SK-N-SH (cell line): Measurements from ENCODE around the gene STK32C.

ENCODE experiments used
- CHD2 ChIP-seq: fragments of 150-350 bp; IDR thresholded peaks from 2 replicates; pipeline ENCODE4 v1.6.1; 2018; ENCODE audit warnings: low read length; ENCODE audit not compliant: partially characterized antibody
- CTCF ChIP-seq: fragments of 200-600 bp; sonication (generic); IDR thresholded peaks from 2 replicates; pipeline ENCODE4 v1.6.1; 2017; ENCODE audit warnings: antibody characterized with exemption, mild to moderate bottlenecking, moderate library complexity
- FOSL2 ChIP-seq: IDR thresholded peaks from 2 replicates; pipeline ENCODE4 v1.4.0; 2012; ENCODE audit warnings: low read depth, mild to moderate bottlenecking, moderate library complexity, borderline replicate concordance
- FOXM1 ChIP-seq: IDR thresholded peaks from 2 replicates; pipeline ENCODE4 v1.4.0; 2012; ENCODE audit warnings: low read depth, mild to moderate bottlenecking
- MAX ChIP-seq: IDR thresholded peaks from 2 replicates; pipeline ENCODE4 v1.4.0; 2012; ENCODE audit warnings: low read depth
- NRF1 ChIP-seq: IDR thresholded peaks from 2 replicates; pipeline ENCODE4 v1.6.1; 2012; ENCODE audit warnings: low read depth, mild to moderate bottlenecking, low read length
- POLR2AphosphoS5 ChIP-seq: IDR thresholded peaks from 2 replicates; pipeline ENCODE4 v1.6.1; 2012; ENCODE audit warnings: low read depth, low read length
- REST ChIP-seq: IDR thresholded peaks from 2 replicates; pipeline ENCODE4 v1.6.1; 2012; ENCODE audit warnings: mild to moderate bottlenecking, low read depth, low read length, moderate library complexity
- RFX5 ChIP-seq: IDR thresholded peaks from 2 replicates; pipeline ENCODE4 v1.6.1; 2012; ENCODE audit warnings: mild to moderate bottlenecking, improper control_type of control experiment, low read length
- RXRA ChIP-seq: IDR thresholded peaks from 2 replicates; pipeline ENCODE4 v1.4.0; 2012; ENCODE audit warnings: low read depth, mild to moderate bottlenecking, borderline replicate concordance
- TCF12 ChIP-seq: IDR thresholded peaks from 2 replicates; pipeline ENCODE4 v1.4.0; 2012
- TEAD4 ChIP-seq: IDR thresholded peaks from 2 replicates; pipeline ENCODE4 v1.4.0; 2012; ENCODE audit warnings: mild to moderate bottlenecking, borderline replicate concordance; ENCODE audit not compliant: insufficient read depth
- USF1 ChIP-seq: IDR thresholded peaks from 2 replicates; pipeline ENCODE4 v1.4.0; 2012; ENCODE audit warnings: low read depth, borderline replicate concordance
- YY1 ChIP-seq: IDR thresholded peaks from 2 replicates; pipeline ENCODE4 v1.4.0; 2012; ENCODE audit warnings: low read depth, mild to moderate bottlenecking

- TF ChIP-seq TCF12 (no peak), FOXM1 (no peak), FOSL2 (no peak), CTCF (no peak), CHD2 (no peak), YY1 (no peak), RFX5 (no peak), POLR2AphosphoS5 (no peak), MAX (no peak), USF1 (no peak), RXRA (no peak), NRF1 (no peak), TEAD4 (no peak), REST (no peak)
Observed at GRCh38 chr10:132232981-132233380, 74.8 kb downstream of the STK32C start.
